Esophagus muscularis mucosa (tissue), 4 donors: ENCODE data around the gene STAB2. TPM values are rescaled to one million over a fixed set of nuclear protein-coding genes. Genes with fewer than 3 reads are reported as not detected.

Experiments
- DNase-seq: peaks from one replicate; pipeline ENCODE4 v3.0.0-alpha.2; 2017; ENCODE audit errors: extremely low spot score
- H3K27ac ChIP-seq, 4 donors: fragments of 200-600 bp; sonication (generic); replicated peaks in 1 of 4; 1 replicate in 3 of 4; 2 replicates in 1 of 4; pipeline ENCODE4 v1.5.1; 2016 to 2019; ENCODE audit warnings: mild to moderate bottlenecking in 1 of 4
- H3K27me3 ChIP-seq, 4 donors: fragments of 200-600 bp; sonication (generic); one replicate each; pipeline versions ENCODE4 v1.5.1 to v1.6.0; 2016 to 2019
- H3K36me3 ChIP-seq, 4 donors: fragments of 200-600 bp; sonication (generic); one replicate each; pipeline ENCODE4 v1.5.1; 2016 to 2019
- H3K4me1 ChIP-seq, 4 donors: fragments of 200-600 bp; sonication (generic); one replicate each; pipeline ENCODE4 v1.5.1; 2016 to 2019
- H3K4me3 ChIP-seq, 4 donors: fragments of 200-600 bp; sonication (generic); 1 replicate in 2 of 4; 2 replicates in 2 of 4; pipeline ENCODE4 v1.5.1; 2016 to 2019; ENCODE audit warnings: mild to moderate bottlenecking in 4 of 4, moderate library complexity in 1 of 4
- H3K9me3 ChIP-seq, 4 donors: fragments of 200-600 bp; sonication (generic); 1 replicate in 3 of 4; 2 replicates in 1 of 4; pipeline ENCODE4 v1.5.1; 2016 to 2019
- CTCF ChIP-seq, 3 experiments: fragments of 200-600 bp in 2 of 3; fragments of 450-650 bp in 1 of 3; sonication (generic) in 2 of 3; IDR thresholded peaks; one replicate each; pipeline ENCODE4 v1.5.1; 2017 to 2019; ENCODE audit warnings: antibody characterized with exemption in 3 of 3, mild to moderate bottlenecking in 2 of 3, moderate library complexity in 1 of 3
- EP300 ChIP-seq: sonication (generic); formaldehyde crosslinking; IDR thresholded peaks from one replicate; pipeline ENCODE4 v1.6.1; 2017; ENCODE audit warnings: antibody characterized with exemption
- POLR2A ChIP-seq: fragments of 450-650 bp; IDR thresholded peaks from one replicate; pipeline ENCODE4 v1.6.1; 2017; ENCODE audit warnings: antibody characterized with exemption, moderate library complexity, mild to moderate bottlenecking, low read depth
- POLR2AphosphoS5 ChIP-seq, 2 donors: sonication (generic); formaldehyde crosslinking; IDR thresholded peaks; one replicate each; pipeline ENCODE4 v1.6.1; 2017; ENCODE audit warnings: antibody characterized with exemption in 2 of 2
- WGBS: methylation state at CpG from one replicate; pipeline ENCODE4 v1.1.5; 2018; 5-methylcytosine and 5-hydroxymethylcytosine counted together
- intact Hi-C: fragments of 100-400 bp; cut with DNase I; formaldehyde crosslinking; loops from one replicate; pipeline ENCODE4 v1.15.1; 2023
- total RNA-seq, 4 donors: library from RNA; depleted of rRNA; stranded (reverse); fragments of >200 nt; gene quantifications; one replicate each; pipeline versions ENCODE4 v1.1.0 to v1.2.1, GENCODE V29; 2016

STAB2 gene
- total RNA-seq, 4 donors from 2014 or later: under 0.01 to 0.50 (median 0.29) TPM; not detected in 1

GRCh38 chr12:103578926-103579325 lies 8.1 kb upstream of the STAB2 start:
- Histone ChIP-seq H3K4me3 (no peak overlapping the region), H3K36me3 (no peaks in the 10 kb centered on the region), H3K27ac (no peak overlapping the region), H3K27me3 (no peaks in the 10 kb centered on the region), H3K4me1 (peaks cover 2 to 18% (median 8%) of the 10 kb centered on the region in 4 donors), H3K9me3 (no peaks in the 10 kb centered on the region)
- DNase-seq: peak; percentile 8
- no peak for TF ChIP-seq CTCF (IDR thresholded peaks at IDR 0.05)
- TF ChIP-seq POLR2AphosphoS5 (IDR thresholded peaks at IDR 0.05): no peak
- no peak for TF ChIP-seq POLR2A
- no peak for TF ChIP-seq EP300
- WGBS: 77% methylated on average over 2 of the region's 2 CpGs
- intact Hi-C loops: loop anchor here (5.0 kb wide), 1 partner anchor 53 kb away; no protein-coding TSS in a partner anchor

- Histone ChIP-seq H3K4me3 (no peak overlapping the region), H3K27me3 (no peaks in the 10 kb centered on the region), H3K4me1 (peaks cover 2 to 15% (median 8%) of the 10 kb centered on the region in 4 donors), H3K9me3 (no peaks in the 10 kb centered on the region), H3K36me3 (no peaks in the 10 kb centered on the region), H3K27ac (no peak overlapping the region)
- 38% methylated on average over 1 of the region's 1 CpG for WGBS
- intact Hi-C loops: no loop called here
- peak; percentile 89 for DNase-seq
- TF ChIP-seq EP300 (no peak), CTCF (IDR thresholded peaks at IDR 0.05) (no peak), POLR2AphosphoS5 (IDR thresholded peaks at IDR 0.05) (no peak), POLR2A (no peak)
These were observed 7.0 kb upstream of the STAB2 start for GRCh38 chr12:103580026-103580425.

- no peaks in the 10 kb centered on the region for H3K36me3 ChIP-seq
- DNase-seq: peak; percentile 31
- no peaks in the 10 kb centered on the region for H3K9me3 ChIP-seq
- 55% methylated on average over 1 of the region's 1 CpG for WGBS
- intact Hi-C loops: no loop called here
- no peak overlapping the region for H3K27ac ChIP-seq
- H3K4me1 ChIP-seq: peaks cover 0 to 9% (median 0%) of the 10 kb centered on the region in 4 donors
- TF ChIP-seq POLR2A: no peak
- no peak for TF ChIP-seq CTCF (IDR thresholded peaks at IDR 0.05)
- TF ChIP-seq EP300: no peak
- TF ChIP-seq POLR2AphosphoS5 (IDR thresholded peaks at IDR 0.05): no peak
- H3K27me3 ChIP-seq: no peaks in the 10 kb centered on the region
- H3K4me3 ChIP-seq: no peak overlapping the region
These were observed 4.1 kb upstream of the STAB2 start for GRCh38 chr12:103583008-103583407.

GRCh38 chr12:103586132-103586531 lies 941 bp upstream of the STAB2 start:
- Histone ChIP-seq H3K4me3 (no peak overlapping the region), H3K9me3 (no peaks in the 10 kb centered on the region), H3K27ac (no peak overlapping the region), H3K36me3 (no peaks in the 10 kb centered on the region), H3K4me1 (peaks cover 0 to 9% (median 0%) of the 10 kb centered on the region in 4 donors), H3K27me3 (no peaks in the 10 kb centered on the region)
- no peak for DNase-seq
- intact Hi-C loops: no loop called here
- WGBS: 55% methylated on average over 1 of the region's 1 CpG
- peak in 2 of 3 experiments; percentile 9 to 16 for TF ChIP-seq CTCF (IDR thresholded peaks at IDR 0.05)
- TF ChIP-seq EP300: no peak

GRCh38 chr12:103588680-103589079 lies 1.6 kb downstream of the STAB2 start:
- TF ChIP-seq POLR2A (no peak), EP300 (no peak)
- no peaks in the 10 kb centered on the region for H3K9me3 ChIP-seq
- intact Hi-C loops: no loop called here
- DNase-seq: no peak
- H3K27me3 ChIP-seq: no peaks in the 10 kb centered on the region
- H3K27ac ChIP-seq: no peak overlapping the region
- no peak overlapping the region for H3K4me3 ChIP-seq
- H3K4me1 ChIP-seq: peaks cover 0 to 9% (median 0%) of the 10 kb centered on the region in 4 donors
- no peaks in the 10 kb centered on the region for H3K36me3 ChIP-seq
